Erythroblast (primary cell): ENCODE measurements around the gene TRAPPC12.

Experiments
- DNase-seq, 2 experiments: peaks; one replicate each; lab custom pipeline; 2025; lab: John Stamatoyannopoulos, UW
- GATA1 ChIP-seq: IDR thresholded peaks from 2 replicates; pipeline ENCODE4 v1.6.1; 2011; ENCODE audit warnings: low read depth, mild to moderate bottlenecking, control low read depth, low read length, moderate library complexity
- POLR2A ChIP-seq: IDR thresholded peaks from 2 replicates; pipeline ENCODE4 v1.6.1; 2011; ENCODE audit warnings: mild to moderate bottlenecking, low read length

TRAPPC12 gene

DNA sequence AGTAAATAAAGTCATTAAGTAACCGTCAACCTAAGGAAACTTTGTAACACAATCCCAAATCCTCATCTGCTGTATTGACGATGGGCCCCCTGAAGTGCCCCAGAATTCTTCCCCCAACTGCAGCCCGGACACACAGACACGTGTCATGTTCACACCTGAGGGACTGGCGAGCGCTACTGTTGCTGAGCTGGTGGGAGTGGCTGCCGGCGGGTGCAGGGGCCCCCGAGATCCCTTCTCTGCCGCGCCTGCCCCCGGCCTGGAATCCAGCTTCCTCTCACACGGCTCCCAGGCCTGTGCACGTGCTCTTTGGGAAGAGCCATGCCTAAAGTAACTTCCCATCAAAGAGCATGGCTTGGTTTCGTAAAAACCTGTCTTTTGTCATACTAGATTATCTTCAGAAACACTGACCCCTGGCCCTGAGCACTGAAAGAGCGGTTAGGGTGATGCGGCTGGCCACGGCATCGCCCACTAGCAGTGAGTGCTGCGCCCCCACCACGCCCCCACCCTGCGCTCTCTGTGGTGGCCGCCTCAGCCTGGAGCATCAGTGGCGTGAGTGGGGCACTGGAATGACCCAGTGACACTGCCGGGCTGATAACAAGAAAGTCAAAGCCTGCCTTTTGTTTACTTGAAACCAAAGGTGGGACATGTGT lies 83.8 kb downstream of the TRAPPC12 start:
- TF ChIP-seq POLR2A (no peak), GATA1 (no peak)
- DNase-seq = no peak

DNA sequence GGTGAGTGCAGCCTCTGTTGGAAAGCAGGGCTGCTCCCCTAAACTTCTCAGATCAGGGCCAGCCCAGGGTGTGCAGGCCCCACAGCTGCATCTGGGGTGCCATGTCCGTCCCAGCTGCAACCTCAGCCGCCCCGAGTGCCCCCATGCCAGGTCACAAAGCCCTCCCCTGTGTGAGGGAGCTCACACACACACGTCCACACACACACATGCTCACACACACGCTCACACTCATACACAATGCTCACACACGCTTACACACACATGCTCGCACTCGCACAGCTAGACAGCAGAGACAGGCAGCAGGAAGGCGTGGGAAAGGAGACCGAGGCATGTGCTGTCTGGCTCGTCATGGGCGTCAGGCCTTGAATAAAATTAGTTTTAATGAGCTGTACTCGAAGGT lies 84.5 kb downstream of the TRAPPC12 start:
- no peak for TF ChIP-seq GATA1
- no peak for TF ChIP-seq POLR2A
- DNase-seq = no peak

DNA sequence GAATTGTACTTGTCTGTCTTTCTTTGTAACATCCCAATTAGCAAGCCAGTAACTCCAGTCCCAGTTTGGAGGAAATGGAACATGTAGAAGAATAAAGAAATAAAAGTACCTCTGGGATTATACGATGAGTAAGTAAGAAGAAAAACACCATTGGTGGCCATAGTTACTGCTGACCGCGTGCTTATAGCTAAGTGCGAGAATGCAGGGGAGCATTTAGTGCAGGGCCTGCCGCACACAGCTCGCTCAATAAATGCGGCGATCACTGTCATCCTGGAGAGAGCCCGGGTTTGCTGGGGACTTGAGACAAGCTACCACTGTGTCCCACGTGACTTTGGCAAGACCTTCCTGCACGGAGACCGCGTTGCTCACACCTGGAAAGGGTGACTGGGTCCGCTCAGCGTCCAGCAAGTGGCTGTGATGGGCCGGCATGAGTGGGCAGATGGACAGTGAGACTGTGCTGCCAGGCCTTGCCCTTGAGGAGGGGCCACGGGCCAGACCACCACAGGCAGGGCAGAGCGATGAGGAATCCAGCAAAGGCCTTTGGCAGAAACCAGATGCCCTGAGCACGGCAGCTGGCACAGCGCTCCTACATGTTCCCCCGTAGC lies 85.0 kb downstream of the TRAPPC12 start:
- DNase-seq = no peak
- TF ChIP-seq GATA1 (no peak), POLR2A (no peak)

DNA sequence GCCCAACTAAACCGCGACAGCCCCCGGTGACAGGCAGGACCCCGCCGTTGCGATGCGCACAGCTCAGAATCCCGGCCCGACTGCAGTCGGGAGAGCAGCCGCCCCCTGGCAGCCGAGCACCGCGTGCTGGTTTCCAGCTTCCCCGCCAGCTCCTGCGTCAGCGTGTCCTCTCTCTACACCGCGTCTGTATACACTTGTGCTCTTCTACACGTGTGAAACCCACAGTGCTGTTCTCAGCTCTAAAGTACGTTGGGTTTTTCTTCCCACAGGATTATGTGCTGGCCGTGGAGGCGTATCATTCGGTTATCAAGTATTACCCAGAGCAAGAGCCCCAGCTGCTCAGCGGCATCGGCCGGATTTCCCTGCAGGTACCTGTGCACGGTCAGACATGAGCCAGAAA lies 85.8 kb downstream of the TRAPPC12 start:
- DNase-seq = no peak
- TF ChIP-seq POLR2A (no peak), GATA1 (no peak)

DNA sequence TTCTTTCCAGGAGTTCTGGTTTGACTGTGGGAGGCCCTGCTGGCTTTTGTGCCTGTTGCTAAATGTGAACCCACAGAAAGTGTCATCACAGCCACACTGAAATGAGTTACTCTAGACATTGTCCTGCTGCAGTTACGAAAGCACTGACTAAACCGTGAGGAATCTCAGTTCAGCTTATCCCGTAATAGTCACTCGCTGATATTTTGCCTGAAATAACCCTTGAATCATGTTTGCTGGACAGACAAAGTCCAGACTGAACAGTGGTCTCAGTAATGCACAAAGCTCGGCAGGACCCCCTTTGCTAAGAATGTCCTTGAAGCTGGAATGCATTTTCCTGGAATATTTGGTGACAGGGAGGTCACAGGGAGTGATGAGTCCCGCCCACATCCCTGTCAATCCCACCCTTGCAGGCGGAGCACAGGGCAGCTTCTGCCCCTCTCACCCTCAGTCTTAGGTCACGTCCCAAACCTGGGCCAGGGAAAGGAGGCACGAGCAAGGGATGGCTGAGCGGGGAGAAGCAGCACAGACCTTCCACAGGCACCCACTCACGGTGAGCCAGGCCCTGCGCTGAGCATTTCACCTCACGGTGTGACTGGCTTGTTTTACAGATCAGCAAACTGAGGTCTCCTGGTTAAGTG lies 86.5 kb downstream of the TRAPPC12 start:
- TF ChIP-seq GATA1 = no peak
- no peak for TF ChIP-seq POLR2A
- no peak for DNase-seq

DNA sequence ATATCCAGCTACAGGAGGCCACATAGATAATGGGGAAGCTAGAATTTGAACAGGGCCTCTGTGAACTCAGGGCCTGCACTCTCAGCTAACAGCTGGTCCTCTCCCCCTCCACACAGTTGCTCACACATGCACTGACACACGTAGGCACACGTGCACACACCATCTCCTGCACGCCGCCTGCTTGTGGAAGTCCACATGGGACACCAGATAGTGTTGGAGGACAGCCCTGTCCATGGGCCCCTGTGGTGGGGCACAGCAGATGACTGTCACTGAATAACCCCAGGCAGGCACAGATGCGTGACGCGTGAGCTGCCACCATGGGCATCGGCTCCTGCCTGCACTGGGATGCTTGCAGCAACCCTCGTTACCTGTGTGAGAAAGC lies 87.0 kb downstream of the TRAPPC12 start:
- no peak for DNase-seq
- TF ChIP-seq POLR2A = no peak
- TF ChIP-seq GATA1 = no peak

DNA sequence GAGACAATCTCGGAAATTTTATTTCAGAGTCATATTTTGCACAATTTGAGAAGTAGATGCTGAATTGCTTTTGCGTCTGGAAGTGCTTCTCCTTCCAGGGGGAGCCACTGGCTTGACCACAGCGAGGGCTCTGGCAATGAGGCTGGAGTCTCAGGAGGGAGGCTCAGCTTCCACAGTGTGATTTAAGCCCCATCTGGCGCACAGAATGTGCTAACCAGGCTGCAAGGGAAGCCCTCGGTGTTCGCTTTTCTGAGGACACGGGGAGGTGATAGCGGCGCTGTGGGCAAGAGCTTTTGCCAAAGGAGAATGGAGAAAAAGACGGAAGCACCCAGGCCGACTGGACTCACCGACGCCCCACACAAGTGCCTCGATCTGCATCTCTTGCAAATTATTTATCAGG lies 87.5 kb downstream of the TRAPPC12 start:
- TF ChIP-seq GATA1 (no peak), POLR2A (no peak)
- no peak for DNase-seq

DNA sequence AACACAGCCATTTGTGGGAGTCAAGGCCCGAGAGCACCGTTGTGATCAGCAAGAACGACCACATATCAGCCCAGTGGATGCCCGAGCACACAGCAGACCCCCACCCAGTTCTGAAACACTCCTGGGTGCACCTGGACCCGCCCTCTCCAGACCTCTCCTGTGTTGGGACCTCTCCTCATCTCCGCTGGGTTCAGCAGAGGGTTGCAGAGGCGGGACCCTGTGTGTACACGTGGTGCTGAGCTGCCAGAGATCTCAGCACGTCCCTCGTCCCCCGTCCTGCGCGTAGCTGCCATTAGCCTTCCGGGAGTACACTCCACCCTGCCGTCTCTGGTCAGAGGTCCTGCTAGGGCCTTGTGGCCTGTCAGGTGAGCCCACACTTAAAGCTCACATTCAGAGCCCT lies 88.2 kb downstream of the TRAPPC12 start:
- TF ChIP-seq GATA1 = no peak
- no peak for TF ChIP-seq POLR2A
- DNase-seq = no peak

DNA sequence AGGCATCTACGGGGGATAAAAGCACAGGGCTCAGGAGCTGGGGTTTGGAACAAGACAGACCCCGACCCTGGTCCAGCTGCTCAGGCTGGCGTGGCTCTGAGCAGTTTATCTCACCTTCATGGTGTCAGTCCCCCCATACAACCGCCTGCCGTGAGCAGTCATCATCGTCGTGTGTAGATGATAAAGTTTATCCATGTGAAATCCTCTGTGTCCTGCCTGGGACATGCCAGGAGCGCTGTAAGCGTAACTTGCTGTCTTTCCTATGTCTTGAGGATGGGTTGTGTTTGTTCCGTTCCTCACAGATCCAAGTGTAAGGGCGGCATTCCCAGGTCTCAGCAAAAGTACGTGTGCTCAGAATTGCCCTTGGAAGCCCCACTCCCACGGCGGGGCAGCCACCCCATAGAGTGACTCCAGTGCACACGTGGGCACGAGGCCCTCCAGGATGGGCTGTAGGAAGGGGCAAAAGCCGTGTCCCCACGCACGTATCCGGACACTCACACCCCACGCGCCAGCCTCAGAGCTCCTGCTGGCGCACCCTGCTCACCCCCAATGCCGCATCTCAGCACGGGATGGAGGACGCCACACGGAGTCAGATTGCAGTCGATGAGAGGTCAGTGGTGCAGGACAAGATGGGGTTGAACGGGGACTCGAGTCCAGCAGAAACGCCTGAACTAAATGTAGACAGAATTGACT lies 88.9 kb downstream of the TRAPPC12 start:
- no peak for DNase-seq
- no peak for TF ChIP-seq GATA1
- TF ChIP-seq POLR2A = no peak

DNA sequence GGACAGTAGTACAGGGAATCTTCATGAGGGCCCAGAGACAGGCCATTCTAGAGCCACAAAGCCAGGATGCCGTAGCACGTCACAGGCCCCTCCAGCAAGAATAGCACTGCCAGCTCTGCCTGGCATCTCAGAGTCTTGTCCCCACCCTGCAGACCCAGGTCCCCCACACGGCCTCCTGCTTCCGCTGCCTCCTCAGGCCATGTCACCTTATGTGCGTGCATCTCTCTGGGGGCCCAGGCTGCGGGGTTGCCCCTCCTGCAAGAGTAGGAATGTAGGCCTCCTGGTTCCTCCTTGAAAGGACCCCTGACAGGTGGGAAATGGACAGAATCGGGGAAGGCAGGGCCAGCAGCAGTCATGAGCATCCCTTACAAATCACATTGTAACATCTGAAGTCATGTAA lies 90.0 kb downstream of the TRAPPC12 start:
- no peak for DNase-seq
- no peak for TF ChIP-seq GATA1
- no peak for TF ChIP-seq POLR2A

DNA sequence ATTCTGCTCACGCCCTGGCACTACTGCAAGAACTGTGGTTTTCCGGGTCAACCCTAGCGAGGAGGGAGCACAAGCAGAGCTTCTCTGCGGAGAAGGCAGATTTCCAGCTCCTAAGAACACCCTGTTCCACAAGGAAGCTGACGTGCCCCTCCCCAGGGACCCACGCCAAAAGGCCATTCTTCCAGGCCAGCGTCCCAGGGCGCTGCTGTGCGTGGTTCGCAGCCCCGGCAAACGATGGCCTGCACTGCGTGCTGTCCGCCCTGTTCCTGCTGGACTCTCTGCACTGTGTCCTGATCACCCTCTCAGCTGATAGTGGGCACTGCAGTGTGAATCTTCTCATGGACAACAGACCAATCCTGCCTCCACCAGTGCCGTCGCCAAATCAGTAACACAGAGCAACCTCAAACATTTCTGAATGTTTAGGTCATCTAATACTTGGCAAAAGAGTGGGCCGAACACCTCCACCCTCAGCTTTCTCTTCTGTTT lies 90.7 kb downstream of the TRAPPC12 start:
- DNase-seq = no peak
- no peak for TF ChIP-seq POLR2A
- no peak for TF ChIP-seq GATA1

DNA sequence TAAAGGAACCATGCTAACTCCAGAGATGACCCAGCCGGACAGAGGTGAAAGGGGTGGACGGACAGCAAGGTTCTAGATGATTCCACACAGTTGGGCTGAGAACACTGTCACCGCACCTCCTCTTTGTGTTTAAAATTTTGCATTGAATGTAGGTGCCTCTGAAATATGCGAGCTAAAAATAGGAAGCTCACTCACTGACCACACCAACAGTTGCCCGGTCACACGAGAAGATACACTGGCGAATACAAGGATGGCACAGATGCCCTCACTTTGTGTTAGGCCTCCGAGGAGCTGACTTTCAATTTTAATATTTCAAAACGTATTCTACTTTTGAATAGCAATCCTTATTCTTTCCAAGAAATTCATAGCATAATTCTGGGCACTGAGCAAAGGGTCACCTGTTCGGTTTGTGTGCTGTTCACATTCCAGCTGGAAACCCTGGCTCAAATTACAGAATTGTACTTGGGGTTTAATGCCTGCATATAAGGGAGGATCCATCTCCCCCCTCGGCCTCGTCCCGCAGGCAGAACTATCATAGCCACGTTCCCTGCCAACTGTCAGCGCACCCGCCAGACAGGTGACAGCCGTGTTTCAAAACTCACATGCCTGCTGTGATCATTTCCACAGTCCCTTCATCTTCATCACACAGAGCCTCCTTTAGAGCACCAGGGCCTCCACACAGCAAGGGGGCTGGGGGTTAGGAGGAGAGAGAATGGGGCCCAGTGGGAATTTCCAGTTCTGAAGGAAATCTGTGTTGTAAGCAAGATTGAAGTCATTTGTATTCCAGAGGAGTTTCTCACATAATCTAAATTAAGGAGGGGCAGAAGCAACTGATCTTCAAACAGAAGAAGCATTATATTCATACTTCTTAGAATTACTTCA lies 91.6 kb downstream of the TRAPPC12 start:
- TF ChIP-seq GATA1 = no peak
- no peak for DNase-seq

DNA sequence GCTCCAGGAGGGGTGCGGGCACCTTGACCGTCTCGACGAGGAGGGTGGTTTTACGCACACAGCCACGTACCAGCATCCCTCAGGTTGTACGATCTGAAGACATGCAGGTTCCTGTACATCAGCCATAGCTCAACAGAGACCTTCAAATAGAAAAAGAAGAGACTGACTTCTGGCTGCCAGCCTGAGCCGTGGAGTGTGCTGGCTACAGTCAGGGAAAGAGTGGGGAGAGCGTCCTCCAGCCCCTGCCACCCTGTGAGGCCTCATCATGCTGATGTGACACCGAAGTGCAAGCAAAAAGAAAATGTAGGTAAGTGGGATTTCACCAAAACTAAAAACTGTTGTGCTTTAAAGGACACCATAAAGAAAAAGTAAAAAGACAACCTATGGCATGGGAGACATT lies 92.8 kb downstream of the TRAPPC12 start:
- DNase-seq = no peak
- TF ChIP-seq POLR2A (no peak), GATA1 (no peak)

DNA sequence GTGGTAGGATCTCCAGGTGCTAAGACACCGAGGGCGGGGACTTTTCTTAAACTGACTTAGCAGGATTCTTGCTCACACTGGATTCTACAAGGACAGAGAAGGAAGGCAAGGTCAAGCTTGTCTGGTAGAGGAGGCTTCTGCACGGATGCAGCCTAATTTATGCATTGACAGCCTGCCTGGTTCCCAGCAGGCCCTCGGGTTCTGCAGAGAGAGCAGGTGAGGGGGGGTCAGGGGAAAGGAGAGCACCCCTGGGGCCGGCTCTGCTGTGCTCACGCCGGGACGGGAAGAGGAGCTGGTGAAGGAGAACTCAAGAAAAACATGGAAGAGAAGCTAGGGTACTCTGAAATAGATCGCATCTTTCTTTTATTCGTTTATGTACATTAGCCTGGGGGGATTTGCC lies 93.5 kb downstream of the TRAPPC12 start:
- TF ChIP-seq GATA1 = no peak
- TF ChIP-seq POLR2A = no peak
- no peak for DNase-seq
